AG10803 (cell line): ENCODE data around the gene SRI.

Experiments
- DNase-seq: peaks from one replicate; pipeline ENCODE4 v3.0.0; 2010; ENCODE audit warnings: low read depth
- H3K4me3 ChIP-seq: 2 replicates; pipeline ENCODE4 v1.5.1; 2011; ENCODE audit warnings: mild to moderate bottlenecking, low read length, control low read depth
- CTCF ChIP-seq: conservative IDR thresholded peaks from 2 replicates; pipeline ENCODE4 v1.5.1; 2011; ENCODE audit warnings: mild to moderate bottlenecking, low read length, control low read depth, inconsistent platforms

Gene SRI

DNA sequence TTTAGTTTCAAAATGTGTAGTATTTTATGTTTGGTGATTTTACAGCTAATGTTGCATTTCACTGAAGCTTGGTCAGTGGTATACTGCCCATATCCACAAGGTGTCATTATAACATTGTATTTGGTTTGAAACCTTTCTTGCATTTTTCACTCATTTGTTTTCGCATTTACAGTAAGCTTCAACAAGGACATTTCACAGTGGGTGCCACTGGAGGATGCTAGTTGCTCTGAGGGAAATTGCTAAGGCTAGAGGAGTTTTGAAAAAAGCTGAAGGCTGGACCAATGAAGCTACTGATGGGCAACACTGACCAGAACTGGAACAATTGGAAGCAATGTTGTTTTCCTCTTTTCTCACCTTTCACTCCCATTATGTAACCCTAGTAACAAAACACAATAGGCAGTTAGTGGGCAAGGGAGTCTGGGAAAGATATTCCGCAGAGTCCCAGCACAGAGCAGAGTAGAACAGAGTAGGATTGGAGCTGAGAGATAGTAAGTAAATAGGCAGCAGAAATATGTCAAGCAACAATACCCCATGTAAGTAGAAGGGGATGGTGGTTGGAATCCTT lies 23.6 kb upstream of the SRI start:
- TF ChIP-seq CTCF: peak; percentile 74
- peak; percentile 41 for DNase-seq
- no peak overlapping the region for H3K4me3 ChIP-seq

GRCh38 chr7:88239852-88240251 lies 20.0 kb upstream of the SRI start:
- no peak overlapping the region for H3K4me3 ChIP-seq
- no peak for DNase-seq
- TF ChIP-seq CTCF: no peak

DNA sequence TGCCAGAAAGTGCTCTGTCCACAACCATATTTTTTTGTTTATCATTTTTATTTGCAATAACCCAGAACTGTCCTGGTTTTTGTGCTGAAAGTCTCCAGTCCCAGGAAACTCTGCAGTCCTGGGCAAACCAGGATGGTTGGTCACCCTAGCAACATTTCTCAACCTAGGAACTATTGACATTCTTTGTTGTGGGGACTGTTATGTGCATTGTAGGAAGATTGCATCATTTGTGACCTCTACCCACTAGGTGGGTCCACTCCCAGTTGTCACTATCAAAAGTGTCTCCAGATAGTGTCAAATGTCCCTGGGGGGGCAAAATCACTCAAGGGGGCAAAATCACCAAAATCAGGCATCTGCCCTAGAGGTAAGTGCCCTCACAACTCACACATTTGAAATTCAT lies 14.0 kb upstream of the SRI start:
- no peak for TF ChIP-seq CTCF
- no peak overlapping the region for H3K4me3 ChIP-seq
- DNase-seq: no peak

- no peak for TF ChIP-seq CTCF
- no peak for DNase-seq
- no peak overlapping the region for H3K4me3 ChIP-seq
Observed at GRCh38 chr7:88230646-88231045, 10.8 kb upstream of the SRI start.

DNA sequence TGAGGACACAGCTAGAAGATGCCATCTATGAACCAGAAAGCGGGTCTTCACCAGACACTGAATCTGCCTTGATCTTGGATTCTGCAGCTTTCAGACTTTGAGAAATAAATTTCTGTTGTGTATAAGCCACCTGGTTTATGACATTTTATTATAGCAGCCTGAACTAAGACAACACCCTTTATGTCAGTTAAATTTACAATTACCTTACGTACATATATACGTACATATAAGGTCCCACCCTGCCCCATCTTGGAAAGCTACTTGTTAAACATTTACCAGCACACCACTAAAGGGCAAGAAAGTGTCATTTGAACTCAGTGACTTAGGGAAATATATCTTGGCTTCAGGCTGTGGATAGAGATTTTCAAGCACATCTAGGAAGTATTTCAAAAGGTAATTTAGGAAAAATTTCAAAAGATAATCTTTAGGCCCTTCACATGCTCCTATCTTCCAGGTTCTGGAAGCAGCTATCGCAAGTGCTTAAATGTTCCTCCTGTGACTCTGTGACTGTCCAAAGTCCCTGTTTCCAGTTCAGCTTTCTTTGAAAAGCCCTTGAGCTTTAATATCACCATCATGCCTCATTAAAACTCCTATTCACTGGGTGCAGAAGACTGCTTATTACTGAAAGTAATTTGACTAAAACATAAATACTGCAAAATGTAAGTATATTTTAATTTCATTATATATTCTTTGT lies 9.6 kb upstream of the SRI start:
- DNase-seq: no peak
- TF ChIP-seq CTCF: no peak
- no peak overlapping the region for H3K4me3 ChIP-seq

- H3K4me3 ChIP-seq: no peak overlapping the region
- no peak for TF ChIP-seq CTCF
- DNase-seq: peak; percentile 20
Observed at GRCh38 chr7:88226886-88227516, 7.2 kb upstream of the SRI start.

DNA sequence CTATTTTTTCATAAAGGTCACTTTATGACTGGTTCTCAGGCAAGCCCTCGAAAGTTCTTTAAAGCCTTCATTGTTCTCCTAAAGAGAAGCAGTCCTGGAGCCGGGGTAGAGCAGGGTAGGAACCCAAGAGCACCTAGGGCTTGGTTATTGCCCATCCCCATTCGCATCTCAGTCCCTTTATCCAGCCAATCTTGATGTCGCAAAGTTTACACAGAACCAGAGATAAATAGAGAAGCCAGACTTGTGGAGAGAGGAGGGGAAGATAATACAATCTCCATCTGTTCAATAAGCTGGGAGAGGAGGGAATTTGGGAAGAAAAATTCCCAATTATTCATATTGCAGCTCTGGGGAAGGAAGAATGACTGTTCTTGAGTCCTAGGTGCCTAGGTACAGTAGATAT lies 6.4 kb upstream of the SRI start:
- no peak overlapping the region for H3K4me3 ChIP-seq
- TF ChIP-seq CTCF: no peak
- no peak for DNase-seq
